ENCODE measurements around the gene SLC19A3. TPM values are rescaled to one million over a fixed set of nuclear protein-coding genes. Genes with fewer than 3 reads are reported as not detected.
"Not testable (repeated sequence)": the region's sequence is repeated elsewhere in the genome, so short reads cannot be mapped to it uniquely, and the experiment has no call there.

Gene SLC19A3
- total RNA-seq, 2 donors from 2014 or later: 0.41 to 1.3 TPM

DNA sequence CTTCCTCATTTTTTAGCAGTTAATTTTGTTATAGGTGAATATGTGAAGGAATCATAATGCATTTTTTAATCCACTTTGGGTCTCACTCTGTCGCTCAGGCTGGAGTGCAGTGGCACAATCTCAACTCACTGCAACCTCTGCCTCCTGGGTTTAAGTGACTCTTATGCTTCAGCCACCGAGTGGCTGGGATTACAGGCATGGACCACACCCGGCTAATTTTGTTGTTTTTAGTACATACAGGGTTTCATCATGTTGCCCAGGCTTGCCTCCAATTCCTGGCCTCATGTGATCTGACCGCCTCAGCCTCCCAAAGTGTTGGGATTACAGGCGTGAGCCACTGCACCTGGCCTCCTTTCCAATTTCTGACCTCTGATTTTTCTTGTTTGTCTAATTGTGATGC lies 33.6 kb downstream of the SLC19A3 start:
- DNase-seq (ENCODE audit: low spot score): no peak
- intact Hi-C loops (cut with DNase I): no loop called here
- TF ChIP-seq POLR2AphosphoS5 (IDR thresholded peaks at IDR 0.05) (no peak), POLR2A (IDR thresholded peaks at IDR 0.05) (no peak)
- TF ChIP-seq, protein P1, sequence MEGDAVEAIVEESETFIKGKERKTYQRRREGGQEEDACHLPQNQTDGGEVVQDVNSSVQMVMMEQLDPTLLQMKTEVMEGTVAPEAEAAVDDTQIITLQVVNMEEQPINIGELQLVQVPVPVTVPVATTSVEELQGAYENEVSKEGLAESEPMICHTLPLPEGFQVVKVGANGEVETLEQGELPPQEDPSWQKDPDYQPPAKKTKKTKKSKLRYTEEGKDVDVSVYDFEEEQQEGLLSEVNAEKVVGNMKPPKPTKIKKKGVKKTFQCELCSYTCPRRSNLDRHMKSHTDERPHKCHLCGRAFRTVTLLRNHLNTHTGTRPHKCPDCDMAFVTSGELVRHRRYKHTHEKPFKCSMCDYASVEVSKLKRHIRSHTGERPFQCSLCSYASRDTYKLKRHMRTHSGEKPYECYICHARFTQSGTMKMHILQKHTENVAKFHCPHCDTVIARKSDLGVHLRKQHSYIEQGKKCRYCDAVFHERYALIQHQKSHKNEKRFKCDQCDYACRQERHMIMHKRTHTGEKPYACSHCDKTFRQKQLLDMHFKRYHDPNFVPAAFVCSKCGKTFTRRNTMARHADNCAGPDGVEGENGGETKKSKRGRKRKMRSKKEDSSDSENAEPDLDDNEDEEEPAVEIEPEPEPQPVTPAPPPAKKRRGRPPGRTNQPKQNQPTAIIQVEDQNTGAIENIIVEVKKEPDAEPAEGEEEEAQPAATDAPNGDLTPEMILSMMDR (IDR thresholded peaks at IDR 0.05): no peak
- H3K36me3 ChIP-seq: no peaks in the 10 kb centered on the region
- H3K27me3 ChIP-seq (replicated peaks; ENCODE audit: insufficient read depth): no peaks in the 10 kb centered on the region
- no peaks in the 10 kb centered on the region for H3K9me3 ChIP-seq
- WGBS: 86% methylated on average over 5 of the region's 5 CpGs
- no peak overlapping the region for H3K27ac ChIP-seq
- no peak overlapping the region for H3K4me3 ChIP-seq
- no peaks in the 10 kb centered on the region for H3K4me1 ChIP-seq (replicated peaks)

DNA sequence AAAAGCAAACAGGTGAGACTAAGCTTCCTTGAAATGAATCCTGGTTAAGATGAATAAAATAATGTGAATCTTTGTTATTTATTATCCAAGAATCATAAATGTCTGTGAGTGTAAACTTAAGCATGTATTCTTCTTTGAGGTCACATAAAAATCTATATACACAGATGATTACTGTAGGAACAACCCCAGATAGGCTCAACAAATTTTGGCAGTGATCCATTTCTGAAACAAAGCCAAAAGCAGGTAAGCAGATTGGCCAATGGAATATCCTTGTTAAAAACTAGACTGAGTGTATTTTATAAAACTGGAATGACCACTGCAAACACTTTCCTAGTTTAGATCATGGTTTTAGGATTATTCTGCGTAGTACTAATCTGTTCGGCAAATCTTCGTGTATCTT lies 39.9 kb downstream of the SLC19A3 start:
- H3K4me3 ChIP-seq: no peak overlapping the region
- no peaks in the 10 kb centered on the region for H3K36me3 ChIP-seq
- no peaks in the 10 kb centered on the region for H3K9me3 ChIP-seq
- TF ChIP-seq, protein P1 (IDR thresholded peaks at IDR 0.05): no peak
- TF ChIP-seq POLR2AphosphoS5 (IDR thresholded peaks at IDR 0.05): peak; percentile 27
- H3K4me1 ChIP-seq (replicated peaks): no peaks in the 10 kb centered on the region
- no peaks in the 10 kb centered on the region for H3K27me3 ChIP-seq (replicated peaks; ENCODE audit: insufficient read depth)
- WGBS: 45% methylated on average over 3 of the region's 3 CpGs
- H3K27ac ChIP-seq: no peak overlapping the region
- no peak for DNase-seq (ENCODE audit: low spot score)
- intact Hi-C loops (cut with DNase I): no loop called here

DNA sequence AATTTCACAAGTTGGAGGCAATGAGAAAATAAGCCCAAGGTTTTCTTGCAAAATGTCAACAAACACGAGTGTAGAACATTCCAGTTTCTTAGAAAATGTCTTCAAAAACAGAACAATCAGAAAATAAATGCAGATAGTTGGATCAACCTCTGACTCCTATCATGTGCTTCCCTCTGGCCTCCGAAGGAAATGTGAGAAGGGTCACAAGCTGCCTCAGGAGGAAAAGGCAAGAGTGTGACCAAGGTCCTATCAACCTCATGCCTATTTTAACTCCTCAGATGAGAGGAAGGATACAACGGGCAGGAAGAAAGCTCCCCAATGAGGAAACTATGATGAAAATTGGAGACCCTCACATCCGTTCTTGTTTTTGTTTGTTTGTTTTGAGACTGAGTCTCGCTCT lies 43.3 kb downstream of the SLC19A3 start:
- 73% methylated on average over 5 of the region's 5 CpGs for WGBS
- Histone ChIP-seq H3K27ac (no peak overlapping the region), H3K4me3 (no peak overlapping the region), H3K36me3 (no peaks in the 10 kb centered on the region), H3K4me1 (replicated peaks) (no peaks in the 10 kb centered on the region), H3K27me3 (replicated peaks; ENCODE audit: insufficient read depth) (no peaks in the 10 kb centered on the region), H3K9me3 (no peaks in the 10 kb centered on the region)
- DNase-seq (ENCODE audit: low spot score): no peak
- intact Hi-C loops (cut with DNase I): no loop called here
- no peak for TF ChIP-seq POLR2AphosphoS5 (IDR thresholded peaks at IDR 0.05)
- TF ChIP-seq, protein P1 (IDR thresholded peaks at IDR 0.05): no peak

DNA sequence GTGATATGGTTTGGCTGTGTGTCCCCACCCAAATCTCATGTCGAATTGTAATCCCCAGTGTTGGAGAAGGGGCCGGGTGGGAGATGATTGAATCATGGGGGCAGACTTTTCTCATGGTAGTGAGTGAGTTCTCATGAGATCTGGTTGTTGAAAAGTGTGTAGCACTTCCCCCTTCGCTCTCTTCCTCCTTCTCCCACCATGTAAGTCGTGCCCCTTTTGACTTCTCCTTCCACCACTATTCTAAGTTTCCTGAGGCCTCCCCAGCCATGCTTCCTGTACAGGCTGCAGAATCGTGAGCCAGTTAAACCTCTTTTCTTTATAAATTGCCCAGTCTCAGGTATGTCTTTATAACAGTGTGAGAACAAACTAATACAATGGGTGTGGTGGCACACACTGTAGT lies 44.2 kb downstream of the SLC19A3 start:
- H3K4me3 ChIP-seq; H3K27ac ChIP-seq; H3K27me3 ChIP-seq (replicated peaks; ENCODE audit: insufficient read depth); H3K36me3 ChIP-seq; H3K9me3 ChIP-seq; intact Hi-C loops (cut with DNase I); DNase-seq (ENCODE audit: low spot score); H3K4me1 ChIP-seq (replicated peaks): not testable (repeated sequence)
- 87% methylated on average over 5 of the region's 5 CpGs for WGBS

DNA sequence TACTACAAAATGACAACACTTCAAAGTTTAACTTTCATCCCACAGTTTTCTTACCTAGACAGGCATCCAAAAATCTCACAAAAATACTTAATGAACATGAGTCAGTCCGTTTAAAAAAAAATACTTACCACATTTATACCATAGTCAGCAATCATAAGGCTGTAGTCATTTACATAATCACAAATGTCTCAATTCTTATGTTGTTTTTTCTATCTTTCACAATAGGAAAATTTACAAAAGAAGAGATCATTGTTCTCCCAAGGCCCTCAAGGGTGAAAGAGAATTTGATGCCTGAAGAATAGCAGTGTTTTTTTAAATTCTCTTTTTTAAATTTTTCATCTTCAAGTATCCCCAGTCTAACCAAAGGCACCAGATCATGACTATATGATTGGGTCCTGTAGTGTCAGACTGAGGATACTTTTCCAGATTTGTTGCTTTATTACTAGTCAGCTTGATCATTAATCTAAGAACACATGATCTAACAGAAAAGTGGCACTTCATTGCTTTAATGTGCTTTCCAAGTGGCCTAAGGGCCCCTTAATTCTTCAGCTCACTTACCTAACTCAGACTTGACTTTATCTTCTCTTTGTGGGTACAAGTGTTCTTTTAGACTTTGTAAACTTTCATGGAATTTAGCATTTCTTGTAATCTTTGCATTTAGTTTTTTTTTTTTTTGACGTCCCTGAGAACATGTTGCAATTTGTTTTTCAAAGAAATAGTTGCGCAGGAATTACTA lies 46.5 kb downstream of the SLC19A3 start:
- WGBS: 64% methylated on average over 3 of the region's 3 CpGs
- DNase-seq (ENCODE audit: low spot score): no peak
- no peak for TF ChIP-seq POLR2A (IDR thresholded peaks at IDR 0.05)
- no peak for TF ChIP-seq POLR2AphosphoS5 (IDR thresholded peaks at IDR 0.05)
- Histone ChIP-seq H3K4me1 (replicated peaks) (no peaks in the 10 kb centered on the region), H3K36me3 (no peaks in the 10 kb centered on the region), H3K9me3 (no peaks in the 10 kb centered on the region), H3K4me3 (no peak overlapping the region), H3K27ac (no peak overlapping the region), H3K27me3 (replicated peaks; ENCODE audit: insufficient read depth) (no peaks in the 10 kb centered on the region)
- intact Hi-C loops (cut with DNase I): no loop called here

DNA sequence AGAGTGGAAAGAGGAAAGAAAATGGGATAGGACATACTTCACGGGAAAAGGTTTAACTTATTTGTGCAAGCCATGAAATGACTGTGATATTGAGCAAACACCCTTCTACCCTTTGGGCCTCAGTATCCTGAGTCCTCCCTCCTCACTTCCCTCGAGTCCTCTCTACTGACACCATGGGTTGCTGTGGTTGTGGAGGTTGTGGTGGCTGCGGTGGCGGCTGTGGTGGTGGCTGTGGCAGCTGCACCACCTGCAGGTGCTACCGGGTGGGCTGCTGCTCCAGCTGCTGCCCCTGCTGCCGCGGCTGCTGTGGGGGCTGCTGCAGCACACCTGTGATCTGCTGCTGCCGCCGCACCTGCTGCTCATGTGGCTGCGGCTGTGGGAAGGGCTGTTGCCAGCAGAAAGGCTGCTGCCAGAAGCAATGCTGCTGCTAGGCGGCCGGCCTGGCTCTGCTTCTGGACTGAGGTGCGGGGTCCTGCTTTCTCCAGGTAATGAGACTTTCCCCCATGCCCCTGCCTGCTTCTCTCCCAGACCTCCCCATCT lies 51.1 kb downstream of the SLC19A3 start, which contains the start of gene SCYGR5:
Gene SCYGR5 (plus strand): TSS at position 174 of the 540 bp plus-strand sequence. CDS start 0 bp downstream, at position 174.
- H3K36me3 ChIP-seq; H3K4me3 ChIP-seq; H3K4me1 ChIP-seq (replicated peaks); intact Hi-C loops (cut with DNase I); H3K9me3 ChIP-seq; H3K27ac ChIP-seq; DNase-seq (ENCODE audit: low spot score); H3K27me3 ChIP-seq (replicated peaks; ENCODE audit: insufficient read depth): not testable (repeated sequence)
- 90% methylated on average over 13 of the region's 13 CpGs for WGBS
